Large intestine (tissue), 3 donors: Measurements from ENCODE around the gene ZNF654. TPM values are rescaled to one million over a fixed set of nuclear protein-coding genes. Genes with fewer than 3 reads are reported as not detected.
A peak's percentile ranks its signal among the peaks of the same experiment; 100 is the strongest.
"Not testable (repeated sequence)": the region's sequence is repeated elsewhere in the genome, so short reads cannot be mapped to it uniquely, and the experiment has no call there.

ENCODE experiments used
- DNase-seq, 2 donors: peaks; one replicate each; pipeline versions ENCODE4 v3.0.0 to v3.0.0-alpha.2; 2013
- H3K27ac ChIP-seq: one replicate; pipeline ENCODE4 v1.5.1; 2013; ENCODE audit warnings: low read length
- H3K27me3 ChIP-seq: 2 replicates; pipeline ENCODE4 v1.6.1; 2013; ENCODE audit warnings: low read length; ENCODE audit not compliant: control insufficient read depth, insufficient read depth
- H3K36me3 ChIP-seq: 2 replicates; pipeline ENCODE4 v1.6.1; 2013; ENCODE audit warnings: low read length; ENCODE audit not compliant: control insufficient read depth, insufficient read depth
- H3K4me1 ChIP-seq: one replicate; pipeline ENCODE4 v1.6.1; 2013; ENCODE audit warnings: low read length; ENCODE audit not compliant: control insufficient read depth, insufficient read depth
- H3K4me3 ChIP-seq: one replicate; pipeline ENCODE4 v1.5.1; 2013; ENCODE audit warnings: low read length
- H3K9me3 ChIP-seq: one replicate; pipeline ENCODE4 v1.6.1; 2013; ENCODE audit warnings: mild to moderate bottlenecking, low read depth, low read length, moderate library complexity; ENCODE audit not compliant: control insufficient read depth
- WGBS: methylation state at CpG from one replicate; pipeline ENCODE4 v1.1.5; 2013; ENCODE audit warnings: low lambda C conversion rate; ENCODE audit not compliant: insufficient coverage; 5-methylcytosine and 5-hydroxymethylcytosine counted together
- polyA plus RNA-seq: library from polyadenylated mRNA; unstranded; fragments of 120-200 nt; gene quantifications from one replicate; pipeline ENCODE4 v1.2.1, GENCODE V29; 2013

ZNF654 gene
- polyA plus RNA-seq, 1 donor, result 13.1 TPM

GRCh38 chr3:88150371-88150770, 91.3 kb downstream of the ZNF654 start:
- Histone ChIP-seq H3K4me3 (peak overlapping the region; percentile 91), H3K4me1 (peaks cover 3% of the 10 kb centered on the region), H3K27ac (peak overlapping the region; percentile 94), H3K27me3 (no peaks in the 10 kb centered on the region), H3K36me3 (peaks cover 13% of the 10 kb centered on the region), H3K9me3 (no peaks in the 10 kb centered on the region)
- no peak for DNase-seq
- 0% methylated on average over 2 of the region's 8 CpGs for WGBS

- no peaks in the 10 kb centered on the region for H3K9me3 ChIP-seq
- peak overlapping the region; percentile 91 for H3K4me3 ChIP-seq
- 3% methylated on average over 4 of the region's 6 CpGs for WGBS
- H3K4me1 ChIP-seq, result peaks cover 3% of the 10 kb centered on the region
- no peaks in the 10 kb centered on the region for H3K27me3 ChIP-seq
- DNase-seq, result no peak
- H3K36me3 ChIP-seq, result peaks cover 14% of the 10 kb centered on the region
- H3K27ac ChIP-seq, result peak overlapping the region; percentile 94
These were observed 91.8 kb downstream of the ZNF654 start for GRCh38 chr3:88150806-88151205.

- Histone ChIP-seq H3K9me3 (no peaks in the 10 kb centered on the region), H3K4me1 (peaks cover 3% of the 10 kb centered on the region), H3K4me3 (peak overlapping the region; percentile 91), H3K27me3 (no peaks in the 10 kb centered on the region), H3K27ac (no peak overlapping the region), H3K36me3 (peaks cover 19% of the 10 kb centered on the region)
- no peak for DNase-seq
- WGBS, result 8% methylated on average over 2 of the region's 4 CpGs
These were observed 92.3 kb downstream of the ZNF654 start for GRCh38 chr3:88151358-88151757.

GRCh38 chr3:88152841-88153240, 93.8 kb downstream of the ZNF654 start:
- no peak overlapping the region for H3K4me3 ChIP-seq
- H3K27ac ChIP-seq, result no peak overlapping the region
- WGBS, result no CpG with 5 or more reads among the region's 2 CpGs
- no peak for DNase-seq
- H3K36me3 ChIP-seq, result peaks cover 30% of the 10 kb centered on the region
- peaks cover 3% of the 10 kb centered on the region for H3K4me1 ChIP-seq
- no peaks in the 10 kb centered on the region for H3K27me3 ChIP-seq
- no peaks in the 10 kb centered on the region for H3K9me3 ChIP-seq

GRCh38 chr3:88166419-88166971, 107.4 kb downstream of the ZNF654 start:
- no peak for DNase-seq
- Histone ChIP-seq H3K36me3 (peaks cover 3% of the 10 kb centered on the region), H3K4me1 (no peaks in the 10 kb centered on the region), H3K9me3 (no peaks in the 10 kb centered on the region), H3K27me3 (no peaks in the 10 kb centered on the region), H3K4me3 (no peak overlapping the region), H3K27ac (no peak overlapping the region)
- WGBS, result 100% methylated on average over 2 of the region's 2 CpGs

- Histone ChIP-seq H3K27ac (no peak overlapping the region), H3K27me3 (no peaks in the 10 kb centered on the region), H3K4me3 (no peak overlapping the region), H3K36me3 (peaks cover 3% of the 10 kb centered on the region), H3K4me1 (no peaks in the 10 kb centered on the region), H3K9me3 (no peaks in the 10 kb centered on the region)
- WGBS, result 100% methylated on average over 1 of the region's 6 CpGs
- DNase-seq, result no peak
These were observed 108.1 kb downstream of the ZNF654 start for GRCh38 chr3:88167173-88167572.

- H3K4me1 ChIP-seq, result no peaks in the 10 kb centered on the region
- no peak for DNase-seq
- peaks cover 3% of the 10 kb centered on the region for H3K36me3 ChIP-seq
- no peaks in the 10 kb centered on the region for H3K9me3 ChIP-seq
- no peak overlapping the region for H3K27ac ChIP-seq
- H3K4me3 ChIP-seq, result no peak overlapping the region
- 100% methylated on average over 1 of the region's 2 CpGs for WGBS
- no peaks in the 10 kb centered on the region for H3K27me3 ChIP-seq
These were observed 108.6 kb downstream of the ZNF654 start for GRCh38 chr3:88167704-88168103.

GRCh38 chr3:88168171-88168570, 109.1 kb downstream of the ZNF654 start:
- H3K36me3 ChIP-seq, result peaks cover under 1% of the 10 kb centered on the region
- no peaks in the 10 kb centered on the region for H3K27me3 ChIP-seq
- DNase-seq, result no peak
- H3K4me3 ChIP-seq, result no peak overlapping the region
- WGBS, result 93% methylated on average over 2 of the region's 5 CpGs
- no peaks in the 10 kb centered on the region for H3K9me3 ChIP-seq
- no peaks in the 10 kb centered on the region for H3K4me1 ChIP-seq
- no peak overlapping the region for H3K27ac ChIP-seq

GRCh38 chr3:88180398-88180999, 121.4 kb downstream of the ZNF654 start:
- no peaks in the 10 kb centered on the region for H3K9me3 ChIP-seq
- H3K4me1 ChIP-seq, result no peaks in the 10 kb centered on the region
- no peak overlapping the region for H3K27ac ChIP-seq
- DNase-seq, result peak; percentile 3 to 8
- H3K27me3 ChIP-seq, result no peaks in the 10 kb centered on the region
- 95% methylated on average over 2 of the region's 4 CpGs for WGBS
- H3K4me3 ChIP-seq, result no peak overlapping the region
- H3K36me3 ChIP-seq, result no peaks in the 10 kb centered on the region

GRCh38 chr3:88182165-88182918, 123.3 kb downstream of the ZNF654 start:
- WGBS, result no CpG with 5 or more reads among the region's 9 CpGs
- H3K9me3 ChIP-seq, H3K4me1 ChIP-seq, H3K4me3 ChIP-seq, DNase-seq, H3K27ac ChIP-seq, H3K36me3 ChIP-seq, H3K27me3 ChIP-seq: not testable (repeated sequence)
